Psoas muscle (tissue), 8 donors: ENCODE data around the gene KLRK1. TPM values are rescaled to one million over a fixed set of nuclear protein-coding genes. Genes with fewer than 3 reads are reported as not detected.
"Not testable (repeated sequence)": the region's sequence is repeated elsewhere in the genome, so short reads cannot be mapped to it uniquely, and the experiment has no call there.

Experiments used
- ATAC-seq, 4 donors: fragments of 200-7000 bp; cut with Tn5 transposase; one replicate each; pipeline ENCODE4 v1.9.1; 2020; ENCODE audit warnings: moderate library complexity in 3 of 4, mild to moderate bottlenecking in 2 of 4
- DNase-seq, 2 donors: peaks; one replicate each; pipeline ENCODE4 v3.0.0-alpha.2; 2020
- H3K27ac ChIP-seq: fragments of 200-600 bp; one replicate; pipeline ENCODE4 v1.8.0; 2022
- H3K27me3 ChIP-seq, 3 donors: fragments of 200-600 bp in 1 of 3; one replicate each; pipeline versions ENCODE4 v1.6.1 to v1.8.0; 2013 to 2022; ENCODE audit warnings: low read length in 2 of 3, mild to moderate bottlenecking in 2 of 3, moderate library complexity in 1 of 3; ENCODE audit not compliant: insufficient read depth in 3 of 3
- H3K36me3 ChIP-seq, 2 donors: fragments of 200-600 bp in 1 of 2; one replicate each; pipeline versions ENCODE4 v1.6.1 to v1.8.0; 2013 to 2022; ENCODE audit warnings: low read depth in 1 of 2, mild to moderate bottlenecking in 1 of 2, moderate library complexity in 1 of 2; ENCODE audit not compliant: insufficient read depth in 1 of 2
- H3K4me1 ChIP-seq: fragments of 200-600 bp; one replicate; pipeline ENCODE4 v1.8.0; 2022
- H3K4me3 ChIP-seq: fragments of 200-600 bp; one replicate; pipeline ENCODE4 v1.8.0; 2022; ENCODE audit warnings: mild to moderate bottlenecking
- H3K9me3 ChIP-seq: fragments of 200-600 bp; one replicate; pipeline ENCODE4 v1.8.0; 2022
- WGBS, 3 donors: extraction: QIAGEN DNeasy Blood & Tissue Kit; methylation state at CpG; one replicate each; pipeline versions ENCODE4 v1.1.6 to v1.1.7; 2013; 5-methylcytosine and 5-hydroxymethylcytosine counted together
- intact Hi-C, 2 donors: fragments of 100-400 bp; cut with DNase I; formaldehyde crosslinking; loops; one replicate each; pipeline versions ENCODE4 v1.11.0 to v1.14.2; 2022
- polyA plus RNA-seq, 3 donors: library from polyadenylated mRNA; stranded (reverse); fragments of 200-250 nt; gene quantifications; one replicate each; pipeline ENCODE4 v1.2.3, GENCODE V29; 2013
- total RNA-seq, 4 donors: library from RNA; stranded (reverse); fragmentation: NEBNext Ultra II Directional in 2 of 4; extraction: Animal tissue kit (Norgen Biotek cat#: 25700) in 2 of 4; gene quantifications; one replicate each; pipeline versions ENCODE4 v1.2.1 to v1.2.4, GENCODE V29; 2021 to 2023
- TF ChIP-seq, protein P1 (sequence below): fragments of 200-600 bp; IDR thresholded peaks from one replicate; pipeline ENCODE4 v1.8.0; 2022; ENCODE audit warnings: antibody characterized with exemption
- donor health status: healthy with polysubstance abuse.
- donor health status: DM: no; HTN: no; CAD: no; lungs with moderate emphysema.
- donor health status: Bipolar disorder and iron deficiency.
- donor health status: healthy.
- donor health status: DM: yes; HTN: yes; CAD: no.
- donor health status: DM: no; HTN: no; CAD: no.
- donor health status: DM: no; HTN: no; CAD: no.
- donor health status: DM: yes; HTN: yes; CAD: no.

Gene KLRK1
- total and polyA plus RNA-seq, 7 donors = 0.09 to 0.55 (median 0.31) TPM; not detected in 1

DNA sequence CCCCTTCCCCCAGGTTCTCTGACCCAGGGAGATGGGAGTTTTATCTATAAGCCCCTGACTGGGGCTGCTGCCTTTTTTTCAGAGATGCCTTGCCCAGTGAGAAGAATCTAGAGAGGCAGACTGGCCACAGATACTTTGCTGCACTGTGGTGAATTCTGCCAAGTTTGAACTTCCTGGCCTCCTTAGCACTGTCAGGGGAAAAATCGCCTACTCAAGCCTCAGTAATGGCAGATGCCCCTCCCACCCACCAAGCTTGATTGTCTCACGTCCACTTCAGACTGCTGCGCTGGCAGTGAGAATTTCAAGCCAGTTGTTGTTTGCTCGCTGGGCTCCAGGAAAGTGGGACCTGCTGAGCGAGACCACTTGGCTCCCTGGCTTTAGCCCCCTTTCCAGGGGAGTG is 31.7 kb downstream of the KLRK1 start:
- intact Hi-C loops = no loop called here
- no peaks in the 10 kb centered on the region for H3K27me3 ChIP-seq

GRCh38 chr12:10354502-10354901 is 35.3 kb downstream of the KLRK1 start:
- TF ChIP-seq, protein P1, sequence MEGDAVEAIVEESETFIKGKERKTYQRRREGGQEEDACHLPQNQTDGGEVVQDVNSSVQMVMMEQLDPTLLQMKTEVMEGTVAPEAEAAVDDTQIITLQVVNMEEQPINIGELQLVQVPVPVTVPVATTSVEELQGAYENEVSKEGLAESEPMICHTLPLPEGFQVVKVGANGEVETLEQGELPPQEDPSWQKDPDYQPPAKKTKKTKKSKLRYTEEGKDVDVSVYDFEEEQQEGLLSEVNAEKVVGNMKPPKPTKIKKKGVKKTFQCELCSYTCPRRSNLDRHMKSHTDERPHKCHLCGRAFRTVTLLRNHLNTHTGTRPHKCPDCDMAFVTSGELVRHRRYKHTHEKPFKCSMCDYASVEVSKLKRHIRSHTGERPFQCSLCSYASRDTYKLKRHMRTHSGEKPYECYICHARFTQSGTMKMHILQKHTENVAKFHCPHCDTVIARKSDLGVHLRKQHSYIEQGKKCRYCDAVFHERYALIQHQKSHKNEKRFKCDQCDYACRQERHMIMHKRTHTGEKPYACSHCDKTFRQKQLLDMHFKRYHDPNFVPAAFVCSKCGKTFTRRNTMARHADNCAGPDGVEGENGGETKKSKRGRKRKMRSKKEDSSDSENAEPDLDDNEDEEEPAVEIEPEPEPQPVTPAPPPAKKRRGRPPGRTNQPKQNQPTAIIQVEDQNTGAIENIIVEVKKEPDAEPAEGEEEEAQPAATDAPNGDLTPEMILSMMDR = no peak
- Histone ChIP-seq H3K4me3 (no peak overlapping the region), H3K27me3 (no peaks in the 10 kb centered on the region), H3K36me3 (no peaks in the 10 kb centered on the region), H3K27ac (no peak overlapping the region), H3K9me3 (peaks cover 5% of the 10 kb centered on the region), H3K4me1 (no peaks in the 10 kb centered on the region)
- DNase-seq = no peak
- ATAC-seq = no peak
- intact Hi-C loops = no loop called here
- 50 to 64% (median 57%) methylated on average over 2 of the region's 2 CpGs for WGBS, 3 donors

More for the DNA sequence above, 31.7 kb downstream of the KLRK1 start:
- ATAC-seq = no peak
- TF ChIP-seq, protein P1 = no peak
- 58 to 75% (median 60%) methylated on average over 5 of the region's 5 CpGs for WGBS, 3 donors
- no peak for DNase-seq
- H3K9me3 ChIP-seq = no peaks in the 10 kb centered on the region
- H3K4me1 ChIP-seq = peaks cover 10% of the 10 kb centered on the region
- no peaks in the 10 kb centered on the region for H3K36me3 ChIP-seq
- H3K4me3 ChIP-seq = no peak overlapping the region
- H3K27ac ChIP-seq = no peak overlapping the region

DNA sequence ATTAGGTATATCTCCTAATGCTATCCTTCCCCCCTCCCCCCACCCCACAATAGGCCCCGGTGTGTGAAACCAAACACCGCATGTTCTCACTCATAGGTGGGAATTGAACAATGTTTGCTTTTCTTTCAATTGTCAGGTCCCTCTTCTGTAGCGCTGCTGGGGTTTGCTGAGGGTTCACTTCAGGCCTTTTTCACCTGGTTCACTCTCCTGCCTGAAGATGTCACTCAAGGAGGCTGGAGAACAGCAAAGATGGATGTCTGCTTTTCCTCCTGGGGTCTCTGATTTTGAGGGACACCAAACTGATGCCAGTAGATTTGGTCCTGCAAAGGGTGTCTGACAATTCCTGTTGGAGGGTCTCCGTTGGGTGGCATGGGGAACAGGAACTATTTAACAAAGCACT is 35.8 kb downstream of the KLRK1 start:
- no peak overlapping the region for H3K4me3 ChIP-seq
- 60 to 65% (median 61%) methylated on average over 4 of the region's 4 CpGs for WGBS, 3 donors
- no peak for ATAC-seq
- H3K27ac ChIP-seq = no peak overlapping the region
- TF ChIP-seq, protein P1 = no peak
- peaks cover 5% of the 10 kb centered on the region for H3K9me3 ChIP-seq
- H3K27me3 ChIP-seq = no peaks in the 10 kb centered on the region
- H3K36me3 ChIP-seq = no peaks in the 10 kb centered on the region
- no peaks in the 10 kb centered on the region for H3K4me1 ChIP-seq
- intact Hi-C loops = no loop called here
- no peak for DNase-seq

GRCh38 chr12:10351457-10351856 is 38.4 kb downstream of the KLRK1 start:
- WGBS, 3 donors = 42 to 55% (median 45%) methylated on average over 3 of the region's 3 CpGs
- not testable (repeated sequence) for H3K4me1 ChIP-seq, H3K4me3 ChIP-seq

DNA sequence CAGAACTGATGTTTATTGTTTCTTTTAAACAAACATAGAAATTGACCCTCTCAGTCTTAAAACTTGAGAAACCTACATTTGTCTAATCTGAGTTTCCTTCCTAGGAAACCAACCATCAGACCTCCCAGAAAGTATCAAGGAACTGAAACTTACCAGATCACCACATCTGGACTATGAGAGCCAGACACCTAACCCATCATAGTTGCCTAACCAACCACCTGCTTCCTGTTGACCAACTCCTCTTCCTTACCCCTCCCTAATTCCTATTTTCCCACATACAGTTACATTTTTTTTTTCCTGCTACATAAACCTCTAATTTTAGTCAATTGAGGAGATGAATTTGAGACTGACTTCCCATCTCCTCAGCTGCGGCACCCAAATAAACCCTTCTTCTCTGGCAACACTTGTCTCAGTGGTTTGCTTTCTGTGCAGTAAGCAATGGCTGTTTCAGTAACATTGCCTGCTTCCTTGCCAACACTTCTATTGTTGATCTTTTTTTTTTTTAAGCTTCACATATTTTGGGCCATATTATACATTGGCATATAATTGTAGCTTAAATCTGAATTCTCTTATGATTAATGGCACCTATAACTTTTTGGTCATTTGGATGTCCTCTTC is 47.8 kb downstream of the KLRK1 start:
- intact Hi-C loops = no loop called here
- ATAC-seq = no peak
- no peaks in the 10 kb centered on the region for H3K9me3 ChIP-seq
- no peak overlapping the region for H3K27ac ChIP-seq
- TF ChIP-seq, protein P1 = no peak
- no peaks in the 10 kb centered on the region for H3K27me3 ChIP-seq
- H3K4me3 ChIP-seq = no peak overlapping the region
- DNase-seq = no peak
- 77 to 92% (median 78%) methylated on average over 1 of the region's 1 CpG for WGBS, 3 donors
- H3K4me1 ChIP-seq = no peaks in the 10 kb centered on the region
- no peaks in the 10 kb centered on the region for H3K36me3 ChIP-seq

More at GRCh38 chr12:10351457-10351856, 38.4 kb downstream of the KLRK1 start:
- ATAC-seq, H3K27ac ChIP-seq, intact Hi-C loops, DNase-seq, H3K9me3 ChIP-seq, H3K27me3 ChIP-seq, H3K36me3 ChIP-seq: not testable (repeated sequence)

GRCh38 chr12:10340946-10341345 is 48.9 kb downstream of the KLRK1 start:
- DNase-seq, H3K4me3 ChIP-seq, H3K27ac ChIP-seq, ATAC-seq, H3K4me1 ChIP-seq, H3K27me3 ChIP-seq, intact Hi-C loops, H3K9me3 ChIP-seq, H3K36me3 ChIP-seq: not testable (repeated sequence)
- WGBS, 3 donors = 68 to 69% (median 68%) methylated on average over 2 of the region's 2 CpGs
